Fibroblast of mammary gland (primary cell): ENCODE results near the gene IL19.

Source experiments
- DNase-seq: peaks from one replicate; pipeline ENCODE4 v3.0.0-alpha.2; 2010; ENCODE audit warnings: low read depth
- H3K4me3 ChIP-seq: 2 replicates; pipeline ENCODE4 v1.5.1; 2011; ENCODE audit warnings: low read depth, mild to moderate bottlenecking, low read length, moderate library complexity; ENCODE audit not compliant: control insufficient read depth
- TF ChIP-seq, protein P1 (sequence below): conservative IDR thresholded peaks from 2 replicates; pipeline ENCODE4 v1.5.1; 2011; ENCODE audit warnings: low read depth, low read length, inconsistent platforms; ENCODE audit not compliant: control insufficient read depth, insufficient read depth

Gene IL19

DNA sequence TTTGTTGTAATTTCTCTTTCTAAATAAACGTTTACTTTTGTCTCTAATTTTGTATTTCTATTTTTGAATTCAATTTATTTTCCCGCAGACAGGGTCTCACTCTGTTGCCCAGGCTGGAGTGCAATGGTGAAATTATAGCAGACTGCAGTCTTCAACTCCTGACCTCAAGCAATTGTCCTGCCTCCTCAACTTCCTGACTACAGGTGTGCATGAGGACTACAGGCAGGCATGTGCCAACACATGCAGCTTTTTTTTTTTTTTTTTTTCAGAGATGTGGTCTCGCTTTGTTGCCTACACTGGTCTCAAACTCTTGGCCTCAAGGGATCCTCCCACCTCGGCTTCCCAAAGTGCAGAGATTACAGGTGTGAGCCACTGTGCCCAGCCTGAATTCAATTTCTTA lies 58.2 kb downstream of the IL19 start:
- TF ChIP-seq, protein P1, sequence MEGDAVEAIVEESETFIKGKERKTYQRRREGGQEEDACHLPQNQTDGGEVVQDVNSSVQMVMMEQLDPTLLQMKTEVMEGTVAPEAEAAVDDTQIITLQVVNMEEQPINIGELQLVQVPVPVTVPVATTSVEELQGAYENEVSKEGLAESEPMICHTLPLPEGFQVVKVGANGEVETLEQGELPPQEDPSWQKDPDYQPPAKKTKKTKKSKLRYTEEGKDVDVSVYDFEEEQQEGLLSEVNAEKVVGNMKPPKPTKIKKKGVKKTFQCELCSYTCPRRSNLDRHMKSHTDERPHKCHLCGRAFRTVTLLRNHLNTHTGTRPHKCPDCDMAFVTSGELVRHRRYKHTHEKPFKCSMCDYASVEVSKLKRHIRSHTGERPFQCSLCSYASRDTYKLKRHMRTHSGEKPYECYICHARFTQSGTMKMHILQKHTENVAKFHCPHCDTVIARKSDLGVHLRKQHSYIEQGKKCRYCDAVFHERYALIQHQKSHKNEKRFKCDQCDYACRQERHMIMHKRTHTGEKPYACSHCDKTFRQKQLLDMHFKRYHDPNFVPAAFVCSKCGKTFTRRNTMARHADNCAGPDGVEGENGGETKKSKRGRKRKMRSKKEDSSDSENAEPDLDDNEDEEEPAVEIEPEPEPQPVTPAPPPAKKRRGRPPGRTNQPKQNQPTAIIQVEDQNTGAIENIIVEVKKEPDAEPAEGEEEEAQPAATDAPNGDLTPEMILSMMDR, result peak; percentile 14
- DNase-seq, result no peak
- H3K4me3 ChIP-seq, result no peak overlapping the region

GRCh38 chr1:206829282-206829681 lies 58.7 kb downstream of the IL19 start:
- no peak overlapping the region for H3K4me3 ChIP-seq
- TF ChIP-seq, protein P1, result no peak

DNA sequence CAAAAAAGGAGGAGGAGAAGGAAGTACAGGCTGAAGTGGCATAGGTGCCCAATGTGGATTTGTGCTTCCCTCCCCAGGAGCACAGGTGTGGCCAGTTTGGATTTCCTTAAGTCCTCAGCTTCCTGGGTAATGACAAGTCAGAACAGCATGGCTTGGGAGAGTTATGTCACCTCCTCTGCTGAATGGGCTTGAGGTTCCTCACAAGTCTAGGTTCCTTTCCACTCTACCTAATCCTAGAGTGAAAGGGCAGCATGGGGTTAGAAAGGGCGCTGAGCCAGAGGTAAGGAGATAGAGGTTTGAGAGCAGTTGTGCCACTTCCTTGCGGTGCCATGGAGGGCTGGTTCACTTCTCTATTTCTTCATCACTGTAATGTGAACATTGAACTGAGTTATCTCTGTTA lies 59.3 kb downstream of the IL19 start:
- TF ChIP-seq, protein P1, result no peak
- DNase-seq, result no peak
- no peak overlapping the region for H3K4me3 ChIP-seq

More at GRCh38 chr1:206829282-206829681, 58.7 kb downstream of the IL19 start:
- no peak for DNase-seq

DNA sequence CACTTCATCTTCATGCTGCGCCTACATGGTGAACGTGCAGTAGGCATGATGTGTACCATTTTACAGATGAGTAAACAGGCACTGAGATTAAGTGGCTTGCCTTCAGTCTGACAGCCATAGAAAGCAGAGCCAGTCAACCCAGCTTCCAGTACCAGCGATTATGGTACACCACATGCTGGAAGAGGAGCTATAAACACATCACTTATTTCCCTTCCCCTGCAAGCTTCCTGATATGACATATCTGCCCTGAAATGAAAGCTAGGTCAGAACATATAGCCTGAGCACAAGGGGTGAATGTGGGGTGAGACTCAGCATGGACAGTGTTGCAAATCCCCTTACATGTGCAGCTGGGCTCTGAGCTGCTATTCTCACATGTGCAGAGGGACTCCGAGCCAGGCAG lies 61.1 kb downstream of the IL19 start:
- TF ChIP-seq, protein P1, result no peak
- DNase-seq, result no peak
- H3K4me3 ChIP-seq, result no peak overlapping the region

DNA sequence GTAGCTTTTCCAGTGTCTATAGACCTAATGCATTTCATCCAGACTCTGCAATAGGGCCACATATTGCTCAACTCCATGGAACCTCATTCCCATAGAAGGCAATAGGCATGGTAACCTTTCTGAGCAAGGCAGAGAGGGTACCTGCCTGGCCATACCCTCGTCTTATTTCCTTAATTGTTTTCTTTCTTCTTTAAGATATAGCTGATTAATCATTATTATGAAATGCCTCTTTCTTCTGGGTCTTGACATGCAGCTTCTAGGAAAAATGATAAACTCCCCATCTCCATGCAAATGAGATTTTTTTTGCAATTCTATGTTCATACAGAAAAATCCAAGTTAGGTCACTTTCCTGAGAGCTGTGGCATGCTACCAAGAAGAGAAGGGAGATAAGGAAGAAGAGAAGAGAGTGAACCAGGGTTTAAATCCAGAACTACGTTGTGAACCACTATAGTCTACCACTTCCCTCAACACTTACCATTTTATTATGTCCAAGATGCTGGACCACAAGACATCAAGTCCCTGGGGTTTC lies 61.8 kb downstream of the IL19 start:
- no peak for DNase-seq
- TF ChIP-seq, protein P1, result no peak
- no peak overlapping the region for H3K4me3 ChIP-seq

GRCh38 chr1:206833106-206833680 lies 62.6 kb downstream of the IL19 start:
- no peak overlapping the region for H3K4me3 ChIP-seq
- DNase-seq, result no peak
- TF ChIP-seq, protein P1, result no peak
